ENCODE results near the gene SBNO2. TPM values are rescaled to one million over a fixed set of nuclear protein-coding genes. Genes with fewer than 3 reads are reported as not detected.

Gene SBNO2
- total RNA-seq, result 10 to 100 TPM; 58.0 to 86.6 (median 74.6) TPM
- long read RNA-seq, donor 1, full-length matches to known transcripts, result 22 of 53 reads
- long read RNA-seq, donor 1, partial matches to known transcripts, result 21 of 53 reads
- long read RNA-seq, donor 1, other reads (novel, unspliced or antisense), result 10 of 53 reads
- long read RNA-seq, donor 2, partial matches to known transcripts, result 4 of 6 reads
- long read RNA-seq, donor 2, other reads (novel, unspliced or antisense), result 2 of 6 reads

- intact Hi-C loops (cut with DNase I, micrococcal nuclease), result loop anchor here in 1 of 2 donors (10.0 kb wide), 1 partner anchor 49 kb away; no protein-coding TSS in a partner anchor
Measured at GRCh38 chr19:1173845-1174809, at the start of gene SBNO2. Gene SBNO2, minus strand, starts transcription at chr19:1174268. Its CDS starts 19,992 bp downstream, at chr19:1154276.

GRCh38 chr19:1223018-1223855, 49.2 kb upstream of the SBNO2 start:
- intact Hi-C loops (cut with DNase I, micrococcal nuclease), result no loop called here
- TF ChIP-seq CTCF (IDR thresholded peaks at IDR 0.05), result no peak
- Histone ChIP-seq H3K4me1 (ENCODE audit: low read depth) (no peaks in the 10 kb centered on the region), H3K4me3 (no peak overlapping the region), H3K36me3 (ENCODE audit: low read depth) (peaks cover 3% of the 10 kb centered on the region), H3K9me3 (no peaks in the 10 kb centered on the region)
- ATAC-seq (no peak), DNase-seq (no peak)

More at GRCh38 chr19:1173845-1174809, at the start of gene SBNO2:
- ATAC-seq, result peak; percentile 90
- H3K9me3 ChIP-seq, result no peaks in the 10 kb centered on the region
- TF ChIP-seq CTCF (IDR thresholded peaks at IDR 0.05), result no peak
- H3K36me3 ChIP-seq (ENCODE audit: low read depth), result no peaks in the 10 kb centered on the region
- peaks cover 13% of the 10 kb centered on the region for H3K4me1 ChIP-seq (ENCODE audit: low read depth)
- H3K4me3 ChIP-seq, result peak within 1 kb of the TSS; percentile 75
- DNase-seq, result peak; percentile 93 to 96 (median 95)

- Histone ChIP-seq H3K4me1 (ENCODE audit: low read depth) (no peaks in the 10 kb centered on the region), H3K9me3 (no peaks in the 10 kb centered on the region), H3K4me3 (no peak overlapping the region), H3K36me3 (ENCODE audit: low read depth) (no peaks in the 10 kb centered on the region)
- no peak for TF ChIP-seq CTCF (IDR thresholded peaks at IDR 0.05)
- intact Hi-C loops (cut with DNase I, micrococcal nuclease), result no loop called here
- ATAC-seq, result no peak
- no peak for DNase-seq
Measured at GRCh38 chr19:1222394-1222793, 48.3 kb upstream of the SBNO2 start.

- intact Hi-C loops (cut with DNase I, micrococcal nuclease), result no loop called here
- no peak for TF ChIP-seq CTCF (IDR thresholded peaks at IDR 0.05)
Measured at GRCh38 chr19:1221904-1222255, 47.8 kb upstream of the SBNO2 start.

More at GRCh38 chr19:1221904-1222255, 47.8 kb upstream of the SBNO2 start:
- DNase-seq, result no peak
- H3K4me1 ChIP-seq (ENCODE audit: low read depth), result peaks cover 4% of the 10 kb centered on the region
- no peak overlapping the region for H3K4me3 ChIP-seq
- no peaks in the 10 kb centered on the region for H3K9me3 ChIP-seq
- ATAC-seq, result no peak
- H3K36me3 ChIP-seq (ENCODE audit: low read depth), result no peaks in the 10 kb centered on the region

Measured in mucosa of descending colon (tissue), 3 donors.